Smooth muscle cell (in vitro differentiated cells): ENCODE results near the gene SCN3B. TPM values are rescaled to one million over a fixed set of nuclear protein-coding genes. Genes with fewer than 3 reads are reported as not detected.

Experiments
- DNase-seq: peaks from one replicate; lab custom pipeline; 2025; ENCODE audit not compliant: unreplicated experiment; lab: John Stamatoyannopoulos, UW
- H2AFZ ChIP-seq: fragments of 200-600 bp; sonication (generic); 2 replicates; pipeline ENCODE4 v1.6.0; 2016; ENCODE audit warnings: antibody characterized with exemption, low read depth, mild to moderate bottlenecking
- H3F3A ChIP-seq: fragments of 200-600 bp; sonication (generic); 2 replicates; pipeline ENCODE4 v1.6.0; 2017; ENCODE audit warnings: antibody characterized with exemption, low read depth
- H3K27ac ChIP-seq: fragments of 200-600 bp; sonication (generic); 2 replicates; pipeline ENCODE4 v1.5.1; 2016; ENCODE audit warnings: low read depth, mild to moderate bottlenecking
- H3K27me3 ChIP-seq: fragments of 200-600 bp; sonication (generic); 2 replicates; pipeline ENCODE4 v1.6.1; 2016; ENCODE audit warnings: low read depth, mild to moderate bottlenecking
- H3K36me3 ChIP-seq: fragments of 200-600 bp; sonication (generic); 2 replicates; pipeline ENCODE4 v1.5.1; 2016; ENCODE audit warnings: low read depth
- H3K4me1 ChIP-seq: fragments of 200-600 bp; sonication (generic); 2 replicates; pipeline ENCODE4 v1.5.1; 2016; ENCODE audit warnings: low read depth
- H3K4me2 ChIP-seq: fragments of 200-600 bp; sonication (generic); 2 replicates; pipeline ENCODE4 v1.6.0; 2016; ENCODE audit warnings: mild to moderate bottlenecking
- H3K4me3 ChIP-seq: fragments of 200-600 bp; sonication (generic); 2 replicates; pipeline ENCODE4 v1.5.1; 2016; ENCODE audit warnings: mild to moderate bottlenecking
- H3K79me2 ChIP-seq: fragments of 200-600 bp; sonication (generic); 2 replicates; pipeline ENCODE4 v1.6.0; 2016; ENCODE audit warnings: low read depth, mild to moderate bottlenecking
- H3K9ac ChIP-seq: fragments of 200-600 bp; sonication (generic); 2 replicates; pipeline ENCODE4 v1.6.0; 2016; ENCODE audit warnings: low read depth
- H3K9me3 ChIP-seq: fragments of 200-600 bp; sonication (generic); replicated peaks from 2 replicates; pipeline ENCODE4 v1.5.1; 2016; ENCODE audit warnings: low read depth
- H4K20me1 ChIP-seq: fragments of 200-600 bp; sonication (generic); 2 replicates; pipeline ENCODE4 v1.6.0; 2016; ENCODE audit warnings: low read depth
- WGBS: methylation state at CpG from one replicate; pipeline ENCODE4 v1.1.7; 2016; ENCODE audit warnings: low lambda C conversion rate; 5-methylcytosine and 5-hydroxymethylcytosine counted together
- polyA plus RNA-seq: library from polyadenylated mRNA; unstranded; fragments of >200 nt; fragmentation: Nextera tagmentation; extraction: Ambion mirVana; gene quantifications from 2 replicates; pipeline ENCODE4 v1.2.1, GENCODE V29; 2016
- total RNA-seq: library from RNA; depleted of rRNA; stranded (reverse); fragments of >200 nt; gene quantifications from 2 replicates; pipeline ENCODE4 v1.2.3, GENCODE V29; 2014
- TF ChIP-seq, protein P1 (sequence below): fragments of 200-600 bp; sonication (generic); IDR thresholded peaks from 2 replicates; pipeline ENCODE4 v1.5.1; 2017; ENCODE audit warnings: borderline replicate concordance, mild to moderate bottlenecking, antibody characterized with exemption; ENCODE audit not compliant: insufficient read depth, poor library complexity, severe bottlenecking

Gene SCN3B
- total and polyA plus RNA-seq, 2 experiments from 2014 or later = under 0.01 to 0.23 TPM

DNA sequence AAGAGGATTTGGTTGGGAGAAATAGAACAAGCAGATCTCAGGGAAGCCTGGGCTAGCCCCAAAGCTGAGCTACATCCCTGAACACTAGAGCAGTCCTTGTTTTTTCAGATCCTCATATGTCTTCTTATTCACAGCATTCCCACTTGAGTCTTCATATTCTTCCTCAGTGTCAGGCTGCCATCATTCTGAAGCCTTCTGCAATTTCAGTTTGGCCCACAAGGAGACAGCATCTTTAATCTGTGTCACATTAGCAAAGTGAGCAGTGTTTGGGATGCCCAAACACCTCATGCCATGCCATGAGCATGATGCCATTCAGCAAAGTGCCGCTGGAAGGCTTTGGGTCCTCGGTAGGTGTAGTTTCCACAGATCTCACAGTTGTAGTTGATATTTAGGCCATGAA, 56.6 kb downstream of the SCN3B start:
- no peak for DNase-seq
- WGBS = 98% methylated on average over 2 of the region's 2 CpGs
- Histone ChIP-seq H4K20me1 (no peaks in the 10 kb centered on the region), H3K4me3 (no peak overlapping the region), H3K79me2 (no peaks in the 10 kb centered on the region), H3K27me3 (no peaks in the 10 kb centered on the region), H2AFZ (no peak overlapping the region), H3K4me1 (peaks cover 6% of the 10 kb centered on the region), H3K9me3 (no peaks in the 10 kb centered on the region), H3K9ac (no peak overlapping the region), H3K36me3 (no peaks in the 10 kb centered on the region), H3F3A (no peaks in the 10 kb centered on the region), H3K4me2 (no peak overlapping the region), H3K27ac (no peak overlapping the region)
- TF ChIP-seq, protein P1, sequence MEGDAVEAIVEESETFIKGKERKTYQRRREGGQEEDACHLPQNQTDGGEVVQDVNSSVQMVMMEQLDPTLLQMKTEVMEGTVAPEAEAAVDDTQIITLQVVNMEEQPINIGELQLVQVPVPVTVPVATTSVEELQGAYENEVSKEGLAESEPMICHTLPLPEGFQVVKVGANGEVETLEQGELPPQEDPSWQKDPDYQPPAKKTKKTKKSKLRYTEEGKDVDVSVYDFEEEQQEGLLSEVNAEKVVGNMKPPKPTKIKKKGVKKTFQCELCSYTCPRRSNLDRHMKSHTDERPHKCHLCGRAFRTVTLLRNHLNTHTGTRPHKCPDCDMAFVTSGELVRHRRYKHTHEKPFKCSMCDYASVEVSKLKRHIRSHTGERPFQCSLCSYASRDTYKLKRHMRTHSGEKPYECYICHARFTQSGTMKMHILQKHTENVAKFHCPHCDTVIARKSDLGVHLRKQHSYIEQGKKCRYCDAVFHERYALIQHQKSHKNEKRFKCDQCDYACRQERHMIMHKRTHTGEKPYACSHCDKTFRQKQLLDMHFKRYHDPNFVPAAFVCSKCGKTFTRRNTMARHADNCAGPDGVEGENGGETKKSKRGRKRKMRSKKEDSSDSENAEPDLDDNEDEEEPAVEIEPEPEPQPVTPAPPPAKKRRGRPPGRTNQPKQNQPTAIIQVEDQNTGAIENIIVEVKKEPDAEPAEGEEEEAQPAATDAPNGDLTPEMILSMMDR = no peak

DNA sequence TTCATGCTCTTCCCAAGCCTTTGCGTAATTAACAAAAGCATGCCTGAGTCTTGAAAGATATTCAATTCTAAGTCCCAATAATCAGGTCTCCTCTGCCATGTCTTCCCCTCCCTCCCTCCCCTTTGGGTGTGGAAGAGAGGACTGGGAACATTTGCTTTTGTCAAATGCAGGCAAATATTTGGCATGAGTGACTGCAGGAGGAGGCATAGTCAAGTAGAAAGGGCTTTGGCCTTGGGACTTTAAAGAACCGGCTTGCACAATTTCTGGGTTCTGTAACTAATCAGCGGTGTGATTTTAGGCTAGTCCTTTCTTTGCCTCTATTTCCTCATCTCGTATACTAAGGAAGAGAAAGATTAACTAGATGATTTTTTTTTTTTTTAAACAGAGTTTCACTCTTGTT, 59.5 kb downstream of the SCN3B start:
- Histone ChIP-seq H2AFZ (no peak overlapping the region), H3K27ac (no peak overlapping the region), H3K9me3 (no peaks in the 10 kb centered on the region), H3K79me2 (no peaks in the 10 kb centered on the region), H3K4me3 (no peak overlapping the region), H3K27me3 (no peaks in the 10 kb centered on the region), H4K20me1 (no peaks in the 10 kb centered on the region), H3K4me2 (no peak overlapping the region), H3F3A (no peaks in the 10 kb centered on the region), H3K9ac (no peak overlapping the region), H3K4me1 (no peaks in the 10 kb centered on the region), H3K36me3 (no peaks in the 10 kb centered on the region)
- TF ChIP-seq, protein P1 = no peak
- no peak for DNase-seq
- WGBS = 95% methylated on average over 4 of the region's 4 CpGs

DNA sequence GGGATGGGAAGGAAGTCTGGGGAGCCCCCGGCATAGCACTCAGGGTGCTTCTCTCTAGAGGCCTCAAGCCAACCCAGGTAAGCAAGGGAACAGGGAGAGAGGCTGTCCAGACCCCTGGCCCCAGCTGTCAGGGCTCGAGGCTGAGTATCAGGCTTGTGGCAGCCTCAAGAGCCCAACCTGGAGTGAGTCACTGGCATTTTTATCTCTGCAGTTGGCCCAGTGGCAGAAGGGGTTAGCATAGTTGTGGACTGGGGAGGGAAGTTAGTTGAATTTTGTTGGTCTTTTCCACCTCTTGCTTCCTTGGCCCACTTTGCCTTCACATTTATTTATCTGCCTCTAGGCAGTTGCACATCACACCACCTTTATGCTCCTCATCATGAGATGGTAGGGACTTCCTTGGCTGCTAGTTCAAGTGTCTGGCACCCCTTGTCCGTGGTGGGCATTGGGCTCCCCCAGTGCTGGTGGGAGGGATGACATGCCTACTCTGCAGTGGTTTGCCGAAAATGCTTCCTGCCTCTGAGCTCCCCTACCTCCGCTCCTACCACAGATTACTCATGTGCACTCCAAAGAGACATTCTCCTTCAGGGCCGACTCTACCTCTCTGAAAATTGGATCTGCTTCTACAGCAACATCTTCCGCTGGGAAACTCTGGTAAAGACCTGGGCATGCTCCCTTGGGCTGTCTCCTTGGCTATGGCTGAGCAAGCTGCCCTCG, 60.1 kb downstream of the SCN3B start:
- TF ChIP-seq, protein P1 = no peak
- Histone ChIP-seq H3F3A (no peaks in the 10 kb centered on the region), H3K36me3 (no peaks in the 10 kb centered on the region), H3K79me2 (no peaks in the 10 kb centered on the region), H3K4me1 (no peaks in the 10 kb centered on the region), H2AFZ (no peak overlapping the region), H3K27me3 (no peaks in the 10 kb centered on the region), H3K4me3 (no peak overlapping the region), H3K9me3 (no peaks in the 10 kb centered on the region), H4K20me1 (no peaks in the 10 kb centered on the region), H3K27ac (no peak overlapping the region), H3K4me2 (no peak overlapping the region), H3K9ac (no peak overlapping the region)
- WGBS = 81% methylated on average over 8 of the region's 8 CpGs
- no peak for DNase-seq

DNA sequence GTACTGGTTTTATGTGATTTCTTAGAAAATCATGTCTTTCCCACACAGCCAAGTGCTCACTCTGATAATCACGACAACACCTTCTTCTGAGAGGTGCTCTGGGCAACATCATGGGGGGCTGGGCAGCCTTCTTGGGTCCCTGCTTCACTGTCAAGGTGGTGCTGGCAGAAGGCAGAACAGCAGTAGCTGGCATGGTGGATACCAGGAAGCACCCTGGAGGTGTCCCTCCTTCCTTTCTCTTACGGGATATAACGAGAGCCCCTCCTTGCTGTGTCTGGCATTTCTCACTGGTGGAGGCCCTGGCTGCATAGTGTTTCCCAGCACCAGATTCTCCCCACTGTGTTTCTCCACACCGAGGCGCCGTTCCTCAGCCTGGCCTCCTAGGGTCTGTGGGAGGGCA, 60.9 kb downstream of the SCN3B start:
- Histone ChIP-seq H3K27me3 (no peaks in the 10 kb centered on the region), H3K9me3 (no peaks in the 10 kb centered on the region), H4K20me1 (no peaks in the 10 kb centered on the region), H3K27ac (no peak overlapping the region), H3K4me1 (no peaks in the 10 kb centered on the region), H3K9ac (no peak overlapping the region), H3F3A (no peaks in the 10 kb centered on the region), H3K4me2 (no peak overlapping the region), H2AFZ (no peak overlapping the region), H3K79me2 (no peaks in the 10 kb centered on the region), H3K36me3 (no peaks in the 10 kb centered on the region), H3K4me3 (no peak overlapping the region)
- TF ChIP-seq, protein P1 = no peak
- DNase-seq = no peak
- WGBS = 66% methylated on average over 6 of the region's 6 CpGs
